HepG2 (cell line): ENCODE results near the gene SYNM. TPM values are rescaled to one million over a fixed set of nuclear protein-coding genes. Genes with fewer than 3 reads are reported as not detected.
"Not testable (repeated sequence)": the region's sequence is repeated elsewhere in the genome, so short reads cannot be mapped to it uniquely, and the experiment has no call there.

Experiments used
- ATAC-seq: fragments of 200-7000 bp; cut with Tn5 transposase; 3 replicates; pipeline ENCODE4 v1.9.1; 2020; ENCODE audit warnings: mild to moderate bottlenecking, moderate library complexity
- BruUV-seq: library from RNA; stranded (reverse); fragments of 400-500 nt; replicated peaks from 2 replicates; lab custom pipeline; 2021; lab: Mats Ljungman, UMichigan
- CTCF ChIA-PET: fragments of 300-600 bp; formaldehyde crosslinking; extraction: SDS; loops from one replicate; lab custom pipeline; 2021; ENCODE audit warnings: low total read pairs, inconsistent platforms, low intra/inter-chr PET ratio; lab: Yijun Ruan, JAX
- POLR2A ChIA-PET: fragments of 350-600 bp; sonication (Branson Sonifier 250); formaldehyde crosslinking; loops from one replicate; lab custom pipeline; 2020; ENCODE audit warnings: antibody characterized with exemption, inconsistent platforms; lab: Yijun Ruan, JAX
- DNase-seq: peaks from one replicate; pipeline ENCODE4 v3.0.0-alpha.2; 2015; ENCODE audit warnings: low spot score
- FAIRE-seq: peaks from 3 replicates; lab custom pipeline; 2011; peaks lifted over from hg19 to GRCh38; lab: Jason Lieb, UNC
- H2AFZ ChIP-seq: one replicate; pipeline ENCODE4 v1.6.1; 2011; ENCODE audit warnings: low read length, inconsistent platforms
- H3K27ac ChIP-seq: fragments of 300-600 bp; 3 replicates; pipeline ENCODE4 v1.8.0; 2011; ENCODE audit warnings: mixed run types, mild to moderate bottlenecking, mixed read lengths, low read length, inconsistent platforms; ENCODE audit not compliant: insufficient read depth; ENCODE audit errors: extremely low read length
- H3K27me3 ChIP-seq, 2 experiments: fragments of 200-600 bp in 1 of 2; 2 replicates in 1 of 2; 3 replicates in 1 of 2; pipeline versions ENCODE4 v1.6.0 to v1.8.0; 2011; ENCODE audit warnings: low read length in 2 of 2, mild to moderate bottlenecking in 2 of 2, moderate library complexity in 2 of 2, inconsistent platforms in 1 of 2; ENCODE audit not compliant: insufficient read depth in 2 of 2, control insufficient read depth in 1 of 2
- H3K36me3 ChIP-seq, 2 experiments: fragments of 200-600 bp in 1 of 2; replicated peaks in 1 of 2; 2 replicates in 1 of 2; 3 replicates in 1 of 2; pipeline versions ENCODE4 v1.5.1 to v1.8.0; 2011; ENCODE audit warnings: low read length in 2 of 2, inconsistent platforms in 1 of 2; ENCODE audit not compliant: insufficient read depth in 2 of 2, control insufficient read depth in 1 of 2
- H3K4me1 ChIP-seq: 2 replicates; pipeline ENCODE4 v1.5.1; 2012; ENCODE audit warnings: low read length, inconsistent platforms; ENCODE audit not compliant: insufficient read depth
- H3K4me2 ChIP-seq: 2 replicates; pipeline ENCODE4 v1.6.0; 2011; ENCODE audit warnings: low read depth, low read length, inconsistent platforms
- H3K4me3 ChIP-seq, 3 experiments: fragments of 200-600 bp in 1 of 3; sonication (generic), shearing (Covaris generic) in 1 of 3; replicated peaks in 1 of 3; 2 replicates each; pipeline ENCODE4 v1.5.1; 2011 to 2016; ENCODE audit warnings: low read length in 3 of 3, inconsistent platforms in 2 of 3, low read depth in 2 of 3, mild to moderate bottlenecking in 2 of 3, control low read depth in 1 of 3, mixed read lengths in 1 of 3; ENCODE audit not compliant: insufficient read depth in 1 of 3
- H3K79me2 ChIP-seq: one replicate; pipeline ENCODE4 v1.6.1; 2011; ENCODE audit warnings: low read length, inconsistent platforms; ENCODE audit not compliant: insufficient read depth
- H3K9ac ChIP-seq: 2 replicates; pipeline ENCODE4 v1.6.0; 2011; ENCODE audit warnings: mild to moderate bottlenecking, low read depth, low read length, inconsistent platforms; ENCODE audit not compliant: insufficient read depth
- H3K9me3 ChIP-seq: 2 replicates; pipeline ENCODE4 v1.5.1; 2012; ENCODE audit warnings: mild to moderate bottlenecking, low read length
- H4K20me1 ChIP-seq: 2 replicates; pipeline ENCODE4 v1.6.0; 2011; ENCODE audit warnings: inconsistent platforms, mild to moderate bottlenecking, low read length, moderate library complexity; ENCODE audit not compliant: insufficient read depth
- HOXA9 ChIP-seq: sonication (generic); formaldehyde crosslinking; IDR thresholded peaks from 2 replicates; pipeline ENCODE4 v1.8.1; 2022; ENCODE audit warnings: missing genetic modification reagents, mild to moderate bottlenecking, moderate library complexity, borderline replicate concordance
- WGBS: methylation state at CpG from one replicate; pipeline ENCODE4 v1.1.6; 2017; ENCODE audit warnings: low lambda C conversion rate; 5-methylcytosine and 5-hydroxymethylcytosine counted together
- in situ Hi-C: cut with HindIII; loops from 2 replicates; pipeline ENCODE4 v1.10.0; 2017; ENCODE audit warnings: low pct_unique_long_range_greater_than_20kb; ENCODE audit not compliant: extremely low pct_ligation_motif_present
- intact Hi-C: fragments of 100-400 bp; cut with micrococcal nuclease; formaldehyde crosslinking; loops from one replicate; pipeline ENCODE4 v1.10.0; 2022; ENCODE audit not compliant: unreplicated experiment
- polyA plus RNA-seq, 8 experiments: library from polyadenylated mRNA; depleted of rRNA in 3 of 8; stranded (reverse) in 7 of 8; unstranded in 1 of 8; fragments of >200 nt; fragmentation: Illumina TruSeq in 4 of 8; extraction: Trizol in 4 of 8; gene quantifications; 2 replicates each; pipeline versions ENCODE4 v1.2.1 to v1.2.3, GENCODE V29; 2011 to 2016; ENCODE audit warnings: low read depth in 4 of 8, missing spikeins in 1 of 8, mixed read lengths in 1 of 8; ENCODE audit not compliant: insufficient read depth in 1 of 8
- total RNA-seq, 5 experiments: library from RNA; depleted of rRNA; stranded (reverse); fragments of >200 nt; fragmentation: Illumina TruSeq; extraction: Trizol; gene quantifications; 2 replicates each; pipeline ENCODE4 v1.2.3, GENCODE V29; 2016; ENCODE audit warnings: low read depth in 1 of 5
- TF ChIP-seq, protein P1 (sequence below): sonication (generic); formaldehyde crosslinking; IDR thresholded peaks from 2 replicates; pipeline ENCODE4 v1.5.0; 2020; ENCODE audit warnings: missing genetic modification reagents

The SYNM gene
- total and polyA plus RNA-seq, 2 of the 13 experiments (the other 11 are each of a cell fraction or from before 2014, with no cell fraction given), result 1.1 to 3.7 TPM

DNA sequence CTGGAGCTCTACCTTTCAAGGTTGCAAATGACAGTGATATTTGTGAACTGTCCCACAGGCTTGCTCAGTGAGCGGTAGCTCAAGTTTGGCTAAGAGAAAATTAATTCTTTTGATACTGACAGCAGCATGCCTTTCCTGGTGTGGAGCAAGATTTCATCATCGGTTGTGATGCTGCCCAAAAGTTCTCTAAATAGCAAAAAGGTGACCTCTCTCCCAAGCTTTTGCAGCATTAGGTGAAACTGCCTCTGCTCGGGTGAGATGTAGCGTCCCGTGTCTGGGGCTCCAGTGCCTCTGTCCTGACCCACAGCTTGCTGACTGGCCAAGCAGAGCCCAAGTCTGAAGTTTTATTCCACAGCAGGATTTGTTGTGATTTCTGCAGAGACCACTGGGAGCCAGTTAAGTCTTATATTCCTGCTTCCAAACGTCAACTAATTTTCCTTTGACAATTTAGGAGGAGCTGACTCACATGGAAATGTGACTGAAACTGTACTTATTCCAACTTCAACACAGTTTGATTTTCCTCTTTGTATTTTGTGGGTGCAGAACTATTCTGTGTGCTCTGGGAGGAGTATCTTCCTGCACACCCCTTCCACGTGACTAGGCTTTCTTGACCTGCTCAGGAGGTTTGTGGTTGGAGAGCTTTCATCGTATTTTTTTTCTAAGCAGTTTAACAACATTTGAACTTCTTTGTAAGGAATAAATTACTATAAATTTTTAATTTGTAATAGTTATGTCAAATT, 5.9 kb downstream of the SYNM start (continued):
- TF ChIP-seq, protein P1, sequence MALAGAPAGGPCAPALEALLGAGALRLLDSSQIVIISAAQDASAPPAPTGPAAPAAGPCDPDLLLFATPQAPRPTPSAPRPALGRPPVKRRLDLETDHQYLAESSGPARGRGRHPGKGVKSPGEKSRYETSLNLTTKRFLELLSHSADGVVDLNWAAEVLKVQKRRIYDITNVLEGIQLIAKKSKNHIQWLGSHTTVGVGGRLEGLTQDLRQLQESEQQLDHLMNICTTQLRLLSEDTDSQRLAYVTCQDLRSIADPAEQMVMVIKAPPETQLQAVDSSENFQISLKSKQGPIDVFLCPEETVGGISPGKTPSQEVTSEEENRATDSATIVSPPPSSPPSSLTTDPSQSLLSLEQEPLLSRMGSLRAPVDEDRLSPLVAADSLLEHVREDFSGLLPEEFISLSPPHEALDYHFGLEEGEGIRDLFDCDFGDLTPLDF (CRISPR knock-in tag), result no peak
- TF ChIP-seq HOXA9 (CRISPR knock-in tag), result no peak

DNA sequence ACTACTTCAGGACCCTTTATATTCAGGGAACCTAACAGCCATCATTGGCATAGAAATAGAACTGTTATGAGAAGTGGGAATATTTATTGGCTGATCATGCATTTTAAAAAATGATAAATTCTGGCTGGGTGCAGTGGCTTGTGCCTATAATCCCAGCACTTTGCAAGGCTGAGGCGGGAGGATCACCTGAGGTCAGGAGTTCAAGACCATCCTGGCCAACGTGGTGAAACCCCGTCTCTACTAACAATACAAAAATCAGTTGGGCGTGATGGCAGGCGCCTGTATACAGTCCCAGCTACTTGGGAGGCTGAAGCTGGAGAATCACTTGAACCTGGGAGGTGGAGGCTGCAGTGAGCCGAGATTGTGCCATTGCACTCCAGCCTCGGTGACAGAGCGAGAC, 6.8 kb downstream of the SYNM start:
- CTCF ChIA-PET, in situ Hi-C loops: not testable (repeated sequence)
- POLR2A ChIA-PET, result interaction anchor here (1.3 kb wide), 1 partner anchor 9 kb away, joined by 3 read pairs; no protein-coding TSS in a partner anchor

More for the DNA sequence above, 6.8 kb downstream of the SYNM start:
- H3K4me3 ChIP-seq, FAIRE-seq, H3K27ac ChIP-seq, H2AFZ ChIP-seq, H4K20me1 ChIP-seq, BruUV-seq, DNase-seq, ATAC-seq, H3K27me3 ChIP-seq, intact Hi-C loops, H3K9me3 ChIP-seq, H3K4me2 ChIP-seq, H3K36me3 ChIP-seq, H3K9ac ChIP-seq, H3K79me2 ChIP-seq: not testable (repeated sequence)
- WGBS, result 88% methylated on average over 8 of the region's 8 CpGs
- H3K4me1 ChIP-seq, result peaks cover 28% of the 10 kb centered on the region
